Measurements from ENCODE around the gene CTF1.

Gene CTF1

DNA sequence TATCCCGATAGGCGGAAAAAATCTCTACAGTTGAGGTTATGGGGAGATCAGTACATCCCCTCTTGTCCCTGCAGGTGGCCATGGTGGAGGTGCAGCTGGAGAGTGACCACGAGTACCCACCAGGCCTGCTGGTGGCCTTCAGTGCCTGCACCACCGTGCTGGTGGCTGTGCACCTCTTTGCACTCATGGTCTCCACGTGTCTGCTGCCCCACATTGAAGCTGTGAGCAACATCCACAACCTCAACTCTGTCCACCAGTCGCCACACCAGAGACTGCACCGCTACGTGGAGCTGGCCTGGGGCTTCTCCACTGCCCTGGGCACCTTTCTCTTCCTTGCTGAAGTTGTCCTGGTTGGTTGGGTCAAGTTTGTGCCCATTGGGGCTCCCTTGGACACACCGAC is 56.7 kb downstream of the CTF1 start:
- DNase-seq, result no peak
- no peak overlapping the region for H3K27ac Mint-ChIP-seq
- no peaks in the 10 kb centered on the region for H3K9me3 Mint-ChIP-seq
- peaks cover 44% of the 10 kb centered on the region for H3K4me1 Mint-ChIP-seq
- no peaks in the 10 kb centered on the region for H3K27me3 Mint-ChIP-seq
- CTCF ChIA-PET, result interaction anchor here (1.7 to 4.2 kb wide), 3 partner anchors 9 to 31 kb away, joined by 4 to 31 read pairs (median 5); no protein-coding TSS in a partner anchor
- peaks cover 13% of the 10 kb centered on the region for H3K36me3 Mint-ChIP-seq
- H3K4me3 Mint-ChIP-seq, result no peak overlapping the region

Measured in activated naive CD4-positive, alpha-beta T cell treated with anti-CD3 and anti-CD28 coated beads, Interleukin-2, amount 10 ng/mL, durations not matched to agents 7 days and 5 days (primary cell).